OCI-LY7 (cell line): ENCODE results near the gene SIRT5.

Experiments
- EZH2phosphoT487 ChIP-seq: fragments of 200-600 bp; sonication (generic); IDR thresholded peaks from 2 replicates; pipeline ENCODE4 v1.6.1; 2018; ENCODE audit warnings: low read depth, borderline replicate concordance, mild to moderate bottlenecking, mixed run types, antibody characterized with exemption, low read length, moderate library complexity, mixed read lengths
- TF ChIP-seq, protein P1 (sequence below): fragments of 200-600 bp; sonication (generic); conservative IDR thresholded peaks from 2 replicates; pipeline ENCODE4 v1.5.1; 2014; ENCODE audit warnings: mild to moderate bottlenecking, antibody characterized with exemption, low read length, moderate library complexity, mixed read lengths

- TF ChIP-seq, protein P1, sequence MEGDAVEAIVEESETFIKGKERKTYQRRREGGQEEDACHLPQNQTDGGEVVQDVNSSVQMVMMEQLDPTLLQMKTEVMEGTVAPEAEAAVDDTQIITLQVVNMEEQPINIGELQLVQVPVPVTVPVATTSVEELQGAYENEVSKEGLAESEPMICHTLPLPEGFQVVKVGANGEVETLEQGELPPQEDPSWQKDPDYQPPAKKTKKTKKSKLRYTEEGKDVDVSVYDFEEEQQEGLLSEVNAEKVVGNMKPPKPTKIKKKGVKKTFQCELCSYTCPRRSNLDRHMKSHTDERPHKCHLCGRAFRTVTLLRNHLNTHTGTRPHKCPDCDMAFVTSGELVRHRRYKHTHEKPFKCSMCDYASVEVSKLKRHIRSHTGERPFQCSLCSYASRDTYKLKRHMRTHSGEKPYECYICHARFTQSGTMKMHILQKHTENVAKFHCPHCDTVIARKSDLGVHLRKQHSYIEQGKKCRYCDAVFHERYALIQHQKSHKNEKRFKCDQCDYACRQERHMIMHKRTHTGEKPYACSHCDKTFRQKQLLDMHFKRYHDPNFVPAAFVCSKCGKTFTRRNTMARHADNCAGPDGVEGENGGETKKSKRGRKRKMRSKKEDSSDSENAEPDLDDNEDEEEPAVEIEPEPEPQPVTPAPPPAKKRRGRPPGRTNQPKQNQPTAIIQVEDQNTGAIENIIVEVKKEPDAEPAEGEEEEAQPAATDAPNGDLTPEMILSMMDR, result no peak
- TF ChIP-seq EZH2phosphoT487, result no peak
Measured at GRCh38 chr6:13638014-13638413, 63.6 kb downstream of the SIRT5 start.
